Caco-2 (cell line): ENCODE measurements around the gene CTSZ. TPM values are rescaled to one million over a fixed set of nuclear protein-coding genes. Genes with fewer than 3 reads are reported as not detected.
A peak's percentile ranks its signal among the peaks of the same experiment; 100 is the strongest.

ENCODE experiments used
- BruUV-seq: library from RNA; stranded (reverse); fragments of 400-500 nt; replicated peaks from 2 replicates; lab custom pipeline; 2021; lab: Mats Ljungman, UMichigan
- CTCF ChIA-PET: fragments of 300-600 bp; sonication (Branson Sonifier 250); formaldehyde crosslinking; loops from one replicate; lab custom pipeline; 2022; ENCODE audit warnings: antibody characterized with exemption; lab: Charles Lee
- POLR2A ChIA-PET: fragments of 300-600 bp; sonication (Branson Sonifier 250); formaldehyde crosslinking; loops from one replicate; lab custom pipeline; 2022; ENCODE audit warnings: antibody characterized with exemption; lab: Charles Lee
- DNase-seq, 2 experiments: peaks; one replicate each; pipeline versions ENCODE4 v3.0.0 to v3.0.0-alpha.2; 2020 to 2022
- H3K27me3 ChIP-seq: replicated peaks from 2 replicates; pipeline ENCODE4 v1.6.0; 2011; ENCODE audit warnings: low read length; ENCODE audit not compliant: control insufficient read depth, insufficient read depth
- H3K36me3 ChIP-seq: 2 replicates; pipeline ENCODE4 v1.5.1; 2011; ENCODE audit warnings: low read length; ENCODE audit not compliant: control insufficient read depth, insufficient read depth
- H3K4me1 ChIP-seq: fragments of 250-450 bp; sonication (Bioruptor Pico); 2 replicates; pipeline ENCODE4 v1.5.1; 2020; ENCODE audit warnings: mild to moderate bottlenecking
- H3K4me3 ChIP-seq: 2 replicates; pipeline ENCODE4 v1.5.1; 2011; ENCODE audit warnings: low read depth, mild to moderate bottlenecking, control low read depth, low read length
- H3K9me3 ChIP-seq: fragments of 250-450 bp; sonication (Bioruptor Pico); 2 replicates; pipeline ENCODE4 v1.5.1; 2020; ENCODE audit warnings: mild to moderate bottlenecking, moderate library complexity
- H3K27ac Mint-ChIP-seq: one replicate; pipeline ENCODE4 v1.8.0; 2022; ENCODE audit warnings: mixed read lengths; ENCODE audit not compliant: unreplicated experiment
- H3K27me3 Mint-ChIP-seq: one replicate; pipeline ENCODE4 v1.8.0; 2022; ENCODE audit warnings: mixed read lengths; ENCODE audit not compliant: insufficient read depth, unreplicated experiment
- H3K36me3 Mint-ChIP-seq: one replicate; pipeline ENCODE4 v1.8.0; 2022; ENCODE audit warnings: mild to moderate bottlenecking, mixed read lengths; ENCODE audit not compliant: insufficient read depth, unreplicated experiment
- H3K4me1 Mint-ChIP-seq: one replicate; pipeline ENCODE4 v1.8.0; 2022; ENCODE audit warnings: low read depth, mixed read lengths; ENCODE audit not compliant: unreplicated experiment
- H3K4me3 Mint-ChIP-seq: one replicate; pipeline ENCODE4 v1.8.0; 2022; ENCODE audit warnings: mild to moderate bottlenecking, moderate library complexity, mixed read lengths; ENCODE audit not compliant: unreplicated experiment
- H3K9me3 Mint-ChIP-seq: one replicate; pipeline ENCODE4 v1.8.0; 2022; ENCODE audit warnings: mixed read lengths; ENCODE audit not compliant: unreplicated experiment
- CTCF ChIP-seq, 2 experiments: fragments of 200-600 bp in 1 of 2; IDR thresholded peaks; 1 replicate in 1 of 2; 2 replicates in 1 of 2; pipeline versions ENCODE4 v1.5.1 to v1.8.0; 2011 to 2022; ENCODE audit warnings: antibody characterized with exemption in 1 of 2, control low read depth in 1 of 2, inconsistent platforms in 1 of 2, low read depth in 1 of 2, low read length in 1 of 2, mild to moderate bottlenecking in 1 of 2, moderate library complexity in 1 of 2; ENCODE audit not compliant: insufficient read depth in 1 of 2, severe bottlenecking in 1 of 2, unreplicated experiment in 1 of 2
- intact Hi-C: fragments of 100-400 bp; cut with micrococcal nuclease; formaldehyde crosslinking; loops from one replicate; pipeline ENCODE4 v1.10.0; 2022; ENCODE audit not compliant: unreplicated experiment
- total RNA-seq: library from RNA; stranded (reverse); gene quantifications from 2 replicates; pipeline ENCODE4 v1.2.3, GENCODE V29; 2022

Gene CTSZ
- total RNA-seq, 1 experiment from 2014 or later, result 228 TPM

GRCh38 chr20:59044295-59044694 is 37.2 kb upstream of the CTSZ start:
- Histone ChIP-seq H3K9me3 (no peaks in the 10 kb centered on the region), H3K36me3 (no peaks in the 10 kb centered on the region), H3K4me3 (no peak overlapping the region), H3K4me1 (peaks cover 53% of the 10 kb centered on the region), H3K27me3 (no peaks in the 10 kb centered on the region)
- BruUV-seq, result no TSS peak
- ChIA-PET CTCF (no interaction called here), POLR2A (no interaction called here)
- H3K4me1 Mint-ChIP-seq, result peaks cover 43% of the 10 kb centered on the region
- no peak overlapping the region for H3K4me3 Mint-ChIP-seq
- DNase-seq, result no peak
- no peaks in the 10 kb centered on the region for H3K27me3 Mint-ChIP-seq
- intact Hi-C loops, result no loop called here
- H3K9me3 Mint-ChIP-seq, result no peaks in the 10 kb centered on the region
- H3K36me3 Mint-ChIP-seq, result peaks cover 16% of the 10 kb centered on the region
- TF ChIP-seq CTCF (IDR thresholded peaks at IDR 0.05; ENCODE audit: insufficient read depth in 1 of 2, low read depth in 1 of 2, low read length in 1 of 2, severe bottlenecking in 1 of 2, unreplicated experiment in 1 of 2), result no peak
- H3K27ac Mint-ChIP-seq, result no peak overlapping the region

- Histone ChIP-seq H3K4me3 (no peak overlapping the region), H3K36me3 (no peaks in the 10 kb centered on the region), H3K27me3 (no peaks in the 10 kb centered on the region), H3K4me1 (peaks cover 57% of the 10 kb centered on the region), H3K9me3 (no peaks in the 10 kb centered on the region)
- CTCF ChIA-PET, result interaction anchor here (0.9 to 1.1 kb wide), 2 partner anchors 44 to 173 kb away, joined by 3 to 7 read pairs; no protein-coding TSS in a partner anchor
- Mint-ChIP-seq H3K27ac (no peak overlapping the region), H3K4me1 (peaks cover 42% of the 10 kb centered on the region), H3K27me3 (no peaks in the 10 kb centered on the region), H3K9me3 (no peaks in the 10 kb centered on the region), H3K4me3 (peak overlapping the region; percentile 70), H3K36me3 (peaks cover 22% of the 10 kb centered on the region)
- DNase-seq, result no peak
- TF ChIP-seq CTCF (IDR thresholded peaks at IDR 0.05; ENCODE audit: insufficient read depth in 1 of 2, low read depth in 1 of 2, low read length in 1 of 2, severe bottlenecking in 1 of 2, unreplicated experiment in 1 of 2), result no peak
- POLR2A ChIA-PET, result no interaction called here
- TSS peak; percentile 34 for BruUV-seq
- intact Hi-C loops, result loop anchor here (2.0 kb wide), 1 partner anchor 63 kb away; the partner anchor contains the start of gene NELFCD
Observed at GRCh38 chr20:59043698-59044097, 36.6 kb upstream of the CTSZ start.

- Mint-ChIP-seq H3K9me3 (no peaks in the 10 kb centered on the region), H3K27me3 (no peaks in the 10 kb centered on the region), H3K36me3 (peaks cover 29% of the 10 kb centered on the region), H3K4me1 (peaks cover 36% of the 10 kb centered on the region), H3K27ac (peak overlapping the region; percentile 80), H3K4me3 (peak overlapping the region; percentile 70)
- no peak for TF ChIP-seq CTCF (IDR thresholded peaks at IDR 0.05; ENCODE audit: insufficient read depth in 1 of 2, low read depth in 1 of 2, low read length in 1 of 2, severe bottlenecking in 1 of 2, unreplicated experiment in 1 of 2)
- peak; percentile 97 to 100 for DNase-seq
- peak overlapping the region; percentile 89 for H3K4me3 ChIP-seq
- peaks cover 50% of the 10 kb centered on the region for H3K4me1 ChIP-seq
- no TSS peak for BruUV-seq
- H3K36me3 ChIP-seq, result peaks cover under 1% of the 10 kb centered on the region; the same call in 1 of the 2 replicates
- ChIA-PET CTCF (interaction anchor here (0.6 to 1.9 kb wide), 4 partner anchors 11 to 173 kb away, joined by 3 to 7 read pairs (median 6); partner anchors contain the start of gene ATP5F1E), POLR2A (interaction anchor here (1.0 to 3.2 kb wide), 2 partner anchors 11 to 62 kb away, joined by 3 to 56 read pairs; partner anchors contain the start of genes ATP5F1E and NELFCD)
- intact Hi-C loops, result loop anchor here (1.0 to 2.0 kb wide), 3 partner anchors 11 to 62 kb away; partner anchors contain the start of genes ATP5F1E and NELFCD
- no peaks in the 10 kb centered on the region for H3K9me3 ChIP-seq
- H3K27me3 ChIP-seq, result no peaks in the 10 kb centered on the region
Observed at GRCh38 chr20:59042796-59043631, 36.0 kb upstream of the CTSZ start.
